Trophoblast cell (in vitro differentiated cells and primary cell): ENCODE results near the gene MRPS33.
"Not testable (repeated sequence)": the region's sequence is repeated elsewhere in the genome, so short reads cannot be mapped to it uniquely, and the experiment has no call there.

Source experiments
- DNase-seq, 2 donors: peaks; one replicate each; pipeline ENCODE4 v3.0.0-alpha.2; 2016
- H2AFZ ChIP-seq: 2 replicates; pipeline ENCODE4 v1.6.1; 2013; ENCODE audit warnings: low read length, moderate library complexity, mild to moderate bottlenecking; ENCODE audit not compliant: insufficient read depth, poor library complexity
- H2AK5ac ChIP-seq: 2 replicates; pipeline ENCODE4 v1.6.1; 2013; ENCODE audit warnings: mild to moderate bottlenecking, low read length
- H2BK120ac ChIP-seq: 2 replicates; pipeline ENCODE4 v1.6.1; 2013; ENCODE audit warnings: low read length, mild to moderate bottlenecking, moderate library complexity; ENCODE audit not compliant: insufficient read depth, poor library complexity
- H2BK12ac ChIP-seq: 2 replicates; pipeline ENCODE4 v1.6.1; 2013; ENCODE audit warnings: mild to moderate bottlenecking, low read length, moderate library complexity
- H2BK5ac ChIP-seq: 2 replicates; pipeline ENCODE4 v1.6.1; 2013; ENCODE audit warnings: low read length, low read depth, moderate library complexity, mild to moderate bottlenecking; ENCODE audit not compliant: poor library complexity
- H3K14ac ChIP-seq: 2 replicates; pipeline ENCODE4 v1.6.1; 2013; ENCODE audit warnings: mild to moderate bottlenecking, low read length
- H3K18ac ChIP-seq: 2 replicates; pipeline ENCODE4 v1.6.1; 2013; ENCODE audit warnings: mild to moderate bottlenecking, low read length
- H3K23ac ChIP-seq: 2 replicates; pipeline ENCODE4 v1.6.1; 2013; ENCODE audit warnings: low read length
- H3K27ac ChIP-seq: 2 replicates; pipeline ENCODE4 v1.5.1; 2013; ENCODE audit warnings: low read depth, mild to moderate bottlenecking, inconsistent platforms, low read length, moderate library complexity
- H3K27me3 ChIP-seq: 2 replicates; pipeline ENCODE4 v1.6.1; 2013; ENCODE audit warnings: inconsistent platforms, mild to moderate bottlenecking, low read length, moderate library complexity; ENCODE audit not compliant: insufficient read depth
- H3K36me3 ChIP-seq, 2 experiments: 1 replicate in 1 of 2; 2 replicates in 1 of 2; pipeline ENCODE4 v1.6.1; 2013; ENCODE audit warnings: low read length in 2 of 2, mild to moderate bottlenecking in 2 of 2, moderate library complexity in 1 of 2; ENCODE audit not compliant: insufficient read depth in 2 of 2, control insufficient read depth in 1 of 2
- H3K4ac ChIP-seq: 2 replicates; pipeline ENCODE4 v1.6.1; 2013; ENCODE audit warnings: low read depth, mild to moderate bottlenecking, low read length, moderate library complexity
- H3K4me1 ChIP-seq, 2 experiments: 1 replicate in 1 of 2; 2 replicates in 1 of 2; pipeline ENCODE4 v1.6.1; 2013; ENCODE audit warnings: low read length in 2 of 2, mild to moderate bottlenecking in 2 of 2, moderate library complexity in 1 of 2; ENCODE audit not compliant: insufficient read depth in 2 of 2, control insufficient read depth in 1 of 2
- H3K4me2 ChIP-seq: 2 replicates; pipeline ENCODE4 v1.6.1; 2013; ENCODE audit warnings: inconsistent platforms, mild to moderate bottlenecking, low read length, moderate library complexity
- H3K4me3 ChIP-seq: 2 replicates; pipeline ENCODE4 v1.5.1; 2013; ENCODE audit warnings: mild to moderate bottlenecking, low read depth, low read length, inconsistent platforms
- H3K79me1 ChIP-seq: one replicate; pipeline ENCODE4 v1.6.1; 2013; ENCODE audit warnings: low read length
- H3K79me2 ChIP-seq: 2 replicates; pipeline ENCODE4 v1.6.1; 2013; ENCODE audit warnings: low read length, mild to moderate bottlenecking; ENCODE audit not compliant: control insufficient read depth, insufficient read depth, poor library complexity
- H3K9ac ChIP-seq: 2 replicates; pipeline ENCODE4 v1.6.1; 2013; ENCODE audit warnings: mild to moderate bottlenecking, low read length
- H3K9me3 ChIP-seq: 2 replicates; pipeline ENCODE4 v1.6.1; 2013; ENCODE audit warnings: low read depth, mild to moderate bottlenecking, control low read depth, inconsistent platforms, low read length; ENCODE audit not compliant: insufficient read depth
- H4K12ac ChIP-seq: 2 replicates; pipeline ENCODE4 v1.6.1; 2013; ENCODE audit warnings: low read depth, mild to moderate bottlenecking, low read length, moderate library complexity
- H4K8ac ChIP-seq: 2 replicates; pipeline ENCODE4 v1.6.1; 2013; ENCODE audit warnings: low read depth, mild to moderate bottlenecking, low read length, moderate library complexity
- H4K91ac ChIP-seq: one replicate; pipeline ENCODE4 v1.6.1; 2013; ENCODE audit warnings: low read depth, mild to moderate bottlenecking, low read length, moderate library complexity
- WGBS: extraction: QIAGEN DNeasy Blood & Tissue Kit; methylation state at CpG from one replicate; pipeline ENCODE4 v1.1.7; 2013; ENCODE audit warnings: missing lambda C conversion rate; ENCODE audit not compliant: insufficient read length, insufficient coverage; ENCODE audit errors: extremely low coverage; 5-methylcytosine and 5-hydroxymethylcytosine counted together

MRPS33 gene

DNA sequence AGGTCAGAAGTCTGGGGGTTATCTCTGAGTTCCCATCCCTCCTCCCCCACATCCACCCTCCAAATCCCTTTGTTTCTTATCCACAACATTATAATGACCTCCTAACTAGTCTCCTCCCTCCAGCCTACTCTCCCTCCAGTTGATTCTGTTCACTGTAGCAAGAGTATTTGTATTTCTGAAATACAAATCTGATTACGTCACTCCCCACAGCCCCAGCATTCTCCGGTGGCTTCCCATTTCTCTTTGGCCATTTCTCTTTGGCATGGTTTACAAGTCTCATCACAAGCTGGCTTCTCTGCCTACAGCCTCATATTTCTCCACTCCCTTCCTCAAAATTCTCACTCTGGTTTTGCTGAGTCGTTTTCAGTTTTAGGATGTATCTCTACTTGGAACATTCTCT, 24.6 kb upstream of the MRPS33 start:
- DNase-seq, result no peak
- no peak overlapping the region for H3K18ac ChIP-seq
- no peak overlapping the region for H2BK5ac ChIP-seq
- H3K27me3 ChIP-seq, result no peaks in the 10 kb centered on the region
- no peak overlapping the region for H4K91ac ChIP-seq
- H3K4me1 ChIP-seq, result peaks cover 0 to 2% of the 10 kb centered on the region in 2 experiments
- no peak overlapping the region for H2AK5ac ChIP-seq
- H2AFZ ChIP-seq, result no peak overlapping the region
- H3K9me3 ChIP-seq, result no peaks in the 10 kb centered on the region
- no peak overlapping the region for H4K8ac ChIP-seq
- H3K27ac ChIP-seq, result no peak overlapping the region
- H3K79me1 ChIP-seq, result no peaks in the 10 kb centered on the region
- H3K4me3 ChIP-seq, result no peak overlapping the region
- H3K14ac ChIP-seq, result no peak overlapping the region
- no peak overlapping the region for H3K9ac ChIP-seq
- no peaks in the 10 kb centered on the region for H3K79me2 ChIP-seq
- no peak overlapping the region for H3K23ac ChIP-seq
- H3K4me2 ChIP-seq, result no peak overlapping the region
- no peak overlapping the region for H4K12ac ChIP-seq
- no peak overlapping the region for H2BK120ac ChIP-seq
- no CpG with 5 or more reads among the region's 3 CpGs for WGBS
- no peaks in the 10 kb centered on the region for H3K36me3 ChIP-seq
- no peak overlapping the region for H2BK12ac ChIP-seq
- no peak overlapping the region for H3K4ac ChIP-seq

DNA sequence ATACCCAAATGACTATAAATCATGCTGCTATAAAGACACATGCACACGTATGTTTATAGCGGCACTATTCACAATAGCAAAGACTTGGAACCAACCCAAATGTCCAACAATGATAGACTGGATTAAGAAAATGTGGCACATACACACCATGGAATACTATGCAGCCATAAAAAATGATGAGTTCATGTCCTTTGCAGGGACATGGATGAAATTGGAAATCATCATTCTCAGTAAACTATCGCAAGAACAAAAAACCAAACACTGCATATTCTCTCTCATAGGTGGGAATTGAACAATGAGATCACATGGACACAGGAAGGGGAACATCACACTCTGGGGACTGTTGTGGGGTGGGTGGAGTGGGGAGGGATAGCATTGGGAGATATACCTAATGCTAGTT, 23.3 kb upstream of the MRPS33 start:
- not testable (repeated sequence) for DNase-seq, H3K23ac ChIP-seq, H2AK5ac ChIP-seq, H3K36me3 ChIP-seq, H3K9ac ChIP-seq, H2BK120ac ChIP-seq, H3K27me3 ChIP-seq, H3K79me1 ChIP-seq, H3K4me3 ChIP-seq, H3K4ac ChIP-seq, H4K91ac ChIP-seq, H2AFZ ChIP-seq, H3K4me2 ChIP-seq, H3K4me1 ChIP-seq, H3K18ac ChIP-seq, H3K79me2 ChIP-seq, H4K8ac ChIP-seq, H4K12ac ChIP-seq, H2BK12ac ChIP-seq, H3K27ac ChIP-seq, H3K9me3 ChIP-seq, H3K14ac ChIP-seq, H2BK5ac ChIP-seq
- WGBS, result no CpG with 5 or more reads among the region's 3 CpGs

DNA sequence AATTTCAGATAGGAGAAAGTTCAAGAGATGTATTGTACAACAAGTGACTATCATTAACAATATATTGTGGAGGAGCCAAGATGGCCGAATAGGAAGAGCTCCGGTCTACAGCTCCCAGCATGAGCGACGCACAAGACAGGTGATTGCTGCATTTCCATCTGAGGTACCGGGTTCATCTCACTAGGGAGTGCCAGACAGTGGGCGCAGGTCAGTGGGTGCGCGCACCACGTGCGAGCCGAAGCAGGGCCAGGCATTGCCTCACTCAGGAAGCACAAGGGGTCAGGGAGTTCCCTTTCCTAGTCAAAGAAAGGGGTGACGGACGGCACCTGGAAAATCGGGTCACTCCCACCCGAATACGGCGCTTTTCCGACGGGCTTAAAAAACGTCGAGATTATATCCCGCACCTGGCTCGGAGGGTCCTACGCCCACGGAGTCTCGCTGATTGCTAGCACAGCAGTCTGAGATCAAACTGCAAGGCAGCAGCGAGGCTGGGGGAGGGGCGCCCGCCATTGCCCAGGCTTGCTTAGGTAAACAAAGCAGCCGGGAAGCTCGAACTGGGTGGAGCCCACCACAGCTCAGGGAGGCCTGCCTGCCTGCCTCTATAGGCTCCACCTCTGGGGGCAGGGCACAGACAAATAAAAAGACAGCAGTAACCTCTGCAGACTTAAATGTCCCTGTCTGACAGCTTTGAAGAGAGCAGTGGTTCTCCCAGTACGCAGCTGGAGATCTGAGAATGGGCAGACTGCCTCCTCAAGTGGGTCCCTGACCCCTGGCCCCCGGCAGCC, 18.0 kb upstream of the MRPS33 start:
- H3K4me3 ChIP-seq, H3K4me1 ChIP-seq, H3K9me3 ChIP-seq, H2BK12ac ChIP-seq, H3K23ac ChIP-seq, H2AK5ac ChIP-seq, H3K4me2 ChIP-seq, DNase-seq, H3K9ac ChIP-seq, H3K4ac ChIP-seq, H3K27me3 ChIP-seq, H2BK120ac ChIP-seq, H3K79me2 ChIP-seq, H3K36me3 ChIP-seq, H4K91ac ChIP-seq, H3K14ac ChIP-seq, H4K12ac ChIP-seq, H2BK5ac ChIP-seq, H3K27ac ChIP-seq, H3K18ac ChIP-seq, H3K79me1 ChIP-seq, H2AFZ ChIP-seq: not testable (repeated sequence)
- no CpG with 5 or more reads among the region's 33 CpGs for WGBS
- H4K8ac ChIP-seq, result peak overlapping the region; percentile 65

DNA sequence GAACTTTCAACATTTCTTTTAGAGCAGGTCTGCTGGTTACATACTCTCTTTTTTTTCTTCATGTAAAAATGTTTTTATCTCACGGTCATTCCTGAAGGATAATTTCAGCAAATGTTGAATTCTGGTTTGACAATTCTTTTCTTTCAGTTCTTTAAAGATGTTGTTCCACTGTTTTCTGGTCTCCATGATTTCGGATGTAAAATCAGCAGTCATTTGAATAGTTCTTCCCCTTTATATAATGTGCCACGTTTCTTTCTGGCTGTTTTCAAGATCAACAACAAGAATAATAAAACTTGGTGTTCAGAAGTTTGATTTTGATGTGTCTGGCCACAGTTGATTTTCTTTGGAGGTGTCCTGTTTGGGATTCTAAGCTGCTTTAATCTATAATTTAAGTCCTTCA, 14.0 kb upstream of the MRPS33 start:
- Histone ChIP-seq H4K12ac (no peak overlapping the region), H3K4me3 (no peak overlapping the region), H3K18ac (no peak overlapping the region), H4K91ac (no peak overlapping the region), H3K36me3 (no peaks in the 10 kb centered on the region), H4K8ac (no peak overlapping the region), H3K23ac (no peak overlapping the region), H3K9ac (no peak overlapping the region), H3K27ac (no peak overlapping the region), H2BK12ac (no peak overlapping the region), H2BK5ac (no peak overlapping the region), H2AFZ (no peak overlapping the region), H3K9me3 (no peaks in the 10 kb centered on the region), H3K79me1 (no peaks in the 10 kb centered on the region), H3K14ac (no peak overlapping the region), H3K4ac (no peak overlapping the region), H3K4me2 (no peak overlapping the region), H2BK120ac (no peak overlapping the region), H2AK5ac (no peak overlapping the region), H3K4me1 (no peaks in the 10 kb centered on the region), H3K27me3 (no peaks in the 10 kb centered on the region), H3K79me2 (no peaks in the 10 kb centered on the region)
- no CpG with 5 or more reads among the region's 3 CpGs for WGBS
- DNase-seq, result no peak
